Measurements from ENCODE around the gene GGPS1. TPM values are rescaled to one million over a fixed set of nuclear protein-coding genes. Genes with fewer than 3 reads are reported as not detected.

GGPS1 gene
- total and polyA plus RNA-seq, 4 donors, result 4.8 to 13.2 (median 8.3) TPM

DNA sequence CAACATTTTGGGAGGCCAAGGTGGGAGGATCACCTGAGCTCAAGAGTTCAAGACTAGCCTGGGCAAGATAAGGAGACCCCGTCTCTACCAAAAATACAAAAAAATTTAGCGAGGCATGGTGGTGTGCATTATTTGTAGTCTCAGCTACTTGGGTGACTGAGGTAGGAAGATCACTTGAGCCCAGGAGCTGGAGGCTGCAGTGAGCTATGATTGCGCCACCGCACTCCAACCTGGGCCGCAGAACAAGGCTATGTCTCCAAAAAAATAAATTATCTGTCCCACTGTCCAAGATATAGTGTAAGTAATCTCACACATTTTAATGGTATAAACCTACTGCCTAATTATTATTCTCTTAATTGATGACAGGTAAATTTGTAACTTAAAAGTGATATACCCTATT lies 13.2 kb upstream of the GGPS1 start:
- Histone ChIP-seq H3K4me3 (ENCODE audit: low read depth in 1 of 3, low read length in 3 of 3) (no peak overlapping the region), H3K27me3 (ENCODE audit: control insufficient read depth in 4 of 4, insufficient read depth in 4 of 4, low read length in 3 of 4) (no peaks in the 10 kb centered on the region), H3K4me1 (ENCODE audit: control insufficient read depth in 4 of 4, insufficient read depth in 4 of 4, low read length in 3 of 4) (peaks cover 3 to 7% (median 6%) of the 10 kb centered on the region in 4 donors), H3K9me3 (ENCODE audit: control insufficient read depth in 4 of 4, low read length in 3 of 4) (no peaks in the 10 kb centered on the region), H3K9ac (ENCODE audit: low read depth in 1 of 2, low read length in 2 of 2) (no peak overlapping the region), H3K27ac (ENCODE audit: low read depth in 1 of 2, low read length in 2 of 2) (no peak overlapping the region), H3K36me3 (ENCODE audit: control insufficient read depth in 4 of 4, insufficient read depth in 3 of 4, low read depth in 1 of 4, low read length in 3 of 4) (peaks cover 0 to 6% (median 1%) of the 10 kb centered on the region in 4 donors)
- no peak for DNase-seq (ENCODE audit: low spot score)
- 97% methylated on average over 5 of the region's 5 CpGs for WGBS
- TF ChIP-seq EGR1 (IDR thresholded peaks at IDR 0.05; ENCODE audit: low read depth in 2 of 2) (no peak), FOXA1 (IDR thresholded peaks at IDR 0.05) (no peak), SP1 (IDR thresholded peaks at IDR 0.05) (no peak), MAX (IDR thresholded peaks at IDR 0.05) (no peak), HNF4A (conservative IDR thresholded peaks at IDR 0.05) (no peak), JUND (IDR thresholded peaks at IDR 0.05) (no peak), TAF1 (conservative IDR thresholded peaks at IDR 0.05) (no peak), RAD21 (IDR thresholded peaks at IDR 0.05) (no peak), CTCF (IDR thresholded peaks at IDR 0.05; ENCODE audit: low read depth, low read length, missing input control) (no peak), FOXA2 (IDR thresholded peaks at IDR 0.05) (no peak), HNF4G (IDR thresholded peaks at IDR 0.05) (no peak), RXRA (IDR thresholded peaks at IDR 0.05) (no peak), NR2F2 (IDR thresholded peaks at IDR 0.05) (no peak), YY1 (IDR thresholded peaks at IDR 0.05) (no peak), GABPA (IDR thresholded peaks at IDR 0.05 in 1 of 2, conservative IDR thresholded peaks at IDR 0.05 in 1 of 2) (no peak), ATF3 (IDR thresholded peaks at IDR 0.05) (no peak)
- TF ChIP-seq, protein P1, sequence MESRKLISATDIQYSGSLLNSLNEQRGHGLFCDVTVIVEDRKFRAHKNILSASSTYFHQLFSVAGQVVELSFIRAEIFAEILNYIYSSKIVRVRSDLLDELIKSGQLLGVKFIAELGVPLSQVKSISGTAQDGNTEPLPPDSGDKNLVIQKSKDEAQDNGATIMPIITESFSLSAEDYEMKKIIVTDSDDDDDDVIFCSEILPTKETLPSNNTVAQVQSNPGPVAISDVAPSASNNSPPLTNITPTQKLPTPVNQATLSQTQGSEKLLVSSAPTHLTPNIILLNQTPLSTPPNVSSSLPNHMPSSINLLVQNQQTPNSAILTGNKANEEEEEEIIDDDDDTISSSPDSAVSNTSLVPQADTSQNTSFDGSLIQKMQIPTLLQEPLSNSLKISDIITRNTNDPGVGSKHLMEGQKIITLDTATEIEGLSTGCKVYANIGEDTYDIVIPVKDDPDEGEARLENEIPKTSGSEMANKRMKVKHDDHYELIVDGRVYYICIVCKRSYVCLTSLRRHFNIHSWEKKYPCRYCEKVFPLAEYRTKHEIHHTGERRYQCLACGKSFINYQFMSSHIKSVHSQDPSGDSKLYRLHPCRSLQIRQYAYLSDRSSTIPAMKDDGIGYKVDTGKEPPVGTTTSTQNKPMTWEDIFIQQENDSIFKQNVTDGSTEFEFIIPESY (IDR thresholded peaks at IDR 0.05), result no peak
- TF ChIP-seq, protein P2, sequence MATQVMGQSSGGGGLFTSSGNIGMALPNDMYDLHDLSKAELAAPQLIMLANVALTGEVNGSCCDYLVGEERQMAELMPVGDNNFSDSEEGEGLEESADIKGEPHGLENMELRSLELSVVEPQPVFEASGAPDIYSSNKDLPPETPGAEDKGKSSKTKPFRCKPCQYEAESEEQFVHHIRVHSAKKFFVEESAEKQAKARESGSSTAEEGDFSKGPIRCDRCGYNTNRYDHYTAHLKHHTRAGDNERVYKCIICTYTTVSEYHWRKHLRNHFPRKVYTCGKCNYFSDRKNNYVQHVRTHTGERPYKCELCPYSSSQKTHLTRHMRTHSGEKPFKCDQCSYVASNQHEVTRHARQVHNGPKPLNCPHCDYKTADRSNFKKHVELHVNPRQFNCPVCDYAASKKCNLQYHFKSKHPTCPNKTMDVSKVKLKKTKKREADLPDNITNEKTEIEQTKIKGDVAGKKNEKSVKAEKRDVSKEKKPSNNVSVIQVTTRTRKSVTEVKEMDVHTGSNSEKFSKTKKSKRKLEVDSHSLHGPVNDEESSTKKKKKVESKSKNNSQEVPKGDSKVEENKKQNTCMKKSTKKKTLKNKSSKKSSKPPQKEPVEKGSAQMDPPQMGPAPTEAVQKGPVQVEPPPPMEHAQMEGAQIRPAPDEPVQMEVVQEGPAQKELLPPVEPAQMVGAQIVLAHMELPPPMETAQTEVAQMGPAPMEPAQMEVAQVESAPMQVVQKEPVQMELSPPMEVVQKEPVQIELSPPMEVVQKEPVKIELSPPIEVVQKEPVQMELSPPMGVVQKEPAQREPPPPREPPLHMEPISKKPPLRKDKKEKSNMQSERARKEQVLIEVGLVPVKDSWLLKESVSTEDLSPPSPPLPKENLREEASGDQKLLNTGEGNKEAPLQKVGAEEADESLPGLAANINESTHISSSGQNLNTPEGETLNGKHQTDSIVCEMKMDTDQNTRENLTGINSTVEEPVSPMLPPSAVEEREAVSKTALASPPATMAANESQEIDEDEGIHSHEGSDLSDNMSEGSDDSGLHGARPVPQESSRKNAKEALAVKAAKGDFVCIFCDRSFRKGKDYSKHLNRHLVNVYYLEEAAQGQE (IDR thresholded peaks at IDR 0.05), result no peak

Data from liver (tissue), 9 donors.